ENCODE measurements around the gene DOCK11. TPM values are rescaled to one million over a fixed set of nuclear protein-coding genes. Genes with fewer than 3 reads are reported as not detected.

DOCK11 gene
- total and polyA plus RNA-seq, 2 donors from 2014 or later, result 11.4 to 49.5 TPM

GRCh38 chrX:118523920-118524319, 28.3 kb downstream of the DOCK11 start:
- H3K27me3 ChIP-seq (ENCODE audit: control insufficient read depth, insufficient read depth, low read length), result no peaks in the 10 kb centered on the region
- H3K27ac ChIP-seq (ENCODE audit: low read depth in 2 of 2, low read length in 2 of 2), result no peak overlapping the region
- FAIRE-seq (no peak), DNase-seq (no peak)
- no peaks in the 10 kb centered on the region for H3K4me1 ChIP-seq (ENCODE audit: control insufficient read depth in 2 of 3, insufficient read depth in 2 of 3, low read depth in 1 of 3, low read length in 3 of 3)
- intact Hi-C loops (cut with DNase I), result no loop called here
- no peak overlapping the region for H3K4me3 ChIP-seq (ENCODE audit: low read length in 3 of 3)
- no peaks in the 10 kb centered on the region for H3K9me3 ChIP-seq (ENCODE audit: control insufficient read depth in 2 of 3, insufficient read depth in 1 of 3, low read length in 3 of 3)
- H3K36me3 ChIP-seq (ENCODE audit: control insufficient read depth in 2 of 3, insufficient read depth in 3 of 3, low read length in 3 of 3), result no peaks in the 10 kb centered on the region
- no peak overlapping the region for H3K9ac ChIP-seq (ENCODE audit: low read length in 3 of 3)
- no peak for TF ChIP-seq CTCF (IDR thresholded peaks at IDR 0.05; ENCODE audit: borderline replicate concordance, extremely low read depth, insufficient read depth)

- no peak overlapping the region for H3K27ac ChIP-seq (ENCODE audit: low read depth in 2 of 2, low read length in 2 of 2)
These were observed 28.7 kb downstream of the DOCK11 start for GRCh38 chrX:118524344-118524743.

GRCh38 chrX:118525174-118525730, 29.6 kb downstream of the DOCK11 start:
- no peaks in the 10 kb centered on the region for H3K27me3 ChIP-seq (ENCODE audit: control insufficient read depth, insufficient read depth, low read length)
- intact Hi-C loops (cut with DNase I), result no loop called here
- H3K27ac ChIP-seq (ENCODE audit: low read depth in 2 of 2, low read length in 2 of 2), result no peak overlapping the region
- H3K9ac ChIP-seq (ENCODE audit: low read length in 3 of 3), result no peak overlapping the region
- H3K9me3 ChIP-seq (ENCODE audit: control insufficient read depth in 2 of 3, insufficient read depth in 1 of 3, low read length in 3 of 3), result no peaks in the 10 kb centered on the region
- no peak for TF ChIP-seq CTCF (IDR thresholded peaks at IDR 0.05; ENCODE audit: borderline replicate concordance, extremely low read depth, insufficient read depth)
- FAIRE-seq, result no peak
- no peak for DNase-seq
- no peaks in the 10 kb centered on the region for H3K4me1 ChIP-seq (ENCODE audit: control insufficient read depth in 2 of 3, insufficient read depth in 2 of 3, low read depth in 1 of 3, low read length in 3 of 3)
- no peaks in the 10 kb centered on the region for H3K36me3 ChIP-seq (ENCODE audit: control insufficient read depth in 2 of 3, insufficient read depth in 3 of 3, low read length in 3 of 3)
- H3K4me3 ChIP-seq (ENCODE audit: low read length in 3 of 3), result no peak overlapping the region

More at GRCh38 chrX:118524344-118524743, 28.7 kb downstream of the DOCK11 start:
- H3K9me3 ChIP-seq (ENCODE audit: control insufficient read depth in 2 of 3, insufficient read depth in 1 of 3, low read length in 3 of 3), result no peaks in the 10 kb centered on the region
- no peak for FAIRE-seq
- DNase-seq, result no peak
- TF ChIP-seq CTCF (IDR thresholded peaks at IDR 0.05; ENCODE audit: borderline replicate concordance, extremely low read depth, insufficient read depth), result no peak
- intact Hi-C loops (cut with DNase I), result no loop called here
- no peaks in the 10 kb centered on the region for H3K27me3 ChIP-seq (ENCODE audit: control insufficient read depth, insufficient read depth, low read length)
- H3K36me3 ChIP-seq (ENCODE audit: control insufficient read depth in 2 of 3, insufficient read depth in 3 of 3, low read length in 3 of 3), result no peaks in the 10 kb centered on the region
- H3K9ac ChIP-seq (ENCODE audit: low read length in 3 of 3), result no peak overlapping the region
- no peaks in the 10 kb centered on the region for H3K4me1 ChIP-seq (ENCODE audit: control insufficient read depth in 2 of 3, insufficient read depth in 2 of 3, low read depth in 1 of 3, low read length in 3 of 3)
- H3K4me3 ChIP-seq (ENCODE audit: low read length in 3 of 3), result no peak overlapping the region

- no peak for TF ChIP-seq CTCF (IDR thresholded peaks at IDR 0.05; ENCODE audit: borderline replicate concordance, extremely low read depth, insufficient read depth)
- FAIRE-seq, result no peak
These were observed 30.5 kb downstream of the DOCK11 start for GRCh38 chrX:118526149-118526548.

More at GRCh38 chrX:118526149-118526548, 30.5 kb downstream of the DOCK11 start:
- Histone ChIP-seq H3K27me3 (ENCODE audit: control insufficient read depth, insufficient read depth, low read length) (no peaks in the 10 kb centered on the region), H3K4me3 (ENCODE audit: low read length in 3 of 3) (no peak overlapping the region), H3K9ac (ENCODE audit: low read length in 3 of 3) (no peak overlapping the region), H3K4me1 (ENCODE audit: control insufficient read depth in 2 of 3, insufficient read depth in 2 of 3, low read depth in 1 of 3, low read length in 3 of 3) (no peaks in the 10 kb centered on the region), H3K36me3 (ENCODE audit: control insufficient read depth in 2 of 3, insufficient read depth in 3 of 3, low read length in 3 of 3) (no peaks in the 10 kb centered on the region), H3K27ac (ENCODE audit: low read depth in 2 of 2, low read length in 2 of 2) (no peak overlapping the region), H3K9me3 (ENCODE audit: control insufficient read depth in 2 of 3, insufficient read depth in 1 of 3, low read length in 3 of 3) (no peaks in the 10 kb centered on the region)
- DNase-seq, result no peak
- intact Hi-C loops (cut with DNase I), result no loop called here
